Measurements from ENCODE around the gene FBXO45.
"Not testable (repeated sequence)": the region's sequence is repeated elsewhere in the genome, so short reads cannot be mapped to it uniquely, and the experiment has no call there.

Gene FBXO45

DNA sequence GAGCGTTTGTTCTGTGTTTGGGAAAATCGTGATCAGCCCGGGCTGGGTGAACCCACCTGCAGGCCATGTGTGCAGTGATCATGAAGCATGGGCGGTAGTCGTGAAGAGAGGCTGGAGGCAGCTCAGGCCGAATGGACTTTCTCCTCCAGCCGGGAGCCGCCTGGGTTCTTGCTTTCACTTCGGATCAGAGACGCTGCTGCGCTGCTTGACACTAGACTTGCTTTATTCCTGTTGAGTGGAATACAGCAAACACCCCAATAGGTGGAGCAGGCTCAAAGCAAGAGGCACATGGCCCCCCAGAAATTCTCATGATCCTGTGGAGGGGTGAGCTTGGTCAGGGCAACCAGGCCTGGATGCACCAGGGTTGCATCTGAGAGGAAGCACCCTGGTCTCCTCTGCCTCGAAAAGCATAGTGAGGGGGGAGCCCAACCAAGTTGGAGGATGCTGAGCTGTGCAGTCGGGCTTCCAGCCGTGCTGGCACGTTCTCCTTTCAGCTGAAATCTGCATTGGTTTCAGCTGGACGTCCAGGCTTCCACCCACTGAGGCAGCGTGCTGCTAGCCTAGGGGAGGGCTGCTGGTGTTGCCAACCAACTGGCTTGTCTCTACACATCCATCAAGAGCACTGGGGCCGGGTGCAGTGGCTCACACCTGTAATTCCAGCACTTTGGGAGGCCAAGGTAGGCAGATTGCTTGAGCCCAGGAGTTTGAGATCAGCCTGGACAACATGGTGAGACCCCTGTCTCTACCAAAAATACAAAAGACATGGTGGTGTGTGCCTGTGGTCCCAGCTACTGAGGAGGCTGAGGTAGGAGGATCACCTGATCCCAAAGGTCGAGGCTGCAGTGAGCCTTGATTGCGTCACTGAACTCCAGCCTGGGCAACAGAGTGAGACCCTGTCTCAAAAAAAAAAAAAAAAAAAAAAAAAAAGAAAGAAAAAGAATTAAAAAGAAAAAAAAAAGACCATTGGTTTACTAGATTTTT lies 68.2 kb downstream of the FBXO45 start:
- no peak for DNase-seq (ENCODE audit: extremely low spot score)
- ChIA-PET CTCF (interaction anchor here (0.8 to 1.6 kb wide), 3 partner anchors 15 to 48 kb away, joined by 3 read pairs; no protein-coding TSS in a partner anchor), POLR2A (no interaction called here)
- TF ChIP-seq, protein P1, sequence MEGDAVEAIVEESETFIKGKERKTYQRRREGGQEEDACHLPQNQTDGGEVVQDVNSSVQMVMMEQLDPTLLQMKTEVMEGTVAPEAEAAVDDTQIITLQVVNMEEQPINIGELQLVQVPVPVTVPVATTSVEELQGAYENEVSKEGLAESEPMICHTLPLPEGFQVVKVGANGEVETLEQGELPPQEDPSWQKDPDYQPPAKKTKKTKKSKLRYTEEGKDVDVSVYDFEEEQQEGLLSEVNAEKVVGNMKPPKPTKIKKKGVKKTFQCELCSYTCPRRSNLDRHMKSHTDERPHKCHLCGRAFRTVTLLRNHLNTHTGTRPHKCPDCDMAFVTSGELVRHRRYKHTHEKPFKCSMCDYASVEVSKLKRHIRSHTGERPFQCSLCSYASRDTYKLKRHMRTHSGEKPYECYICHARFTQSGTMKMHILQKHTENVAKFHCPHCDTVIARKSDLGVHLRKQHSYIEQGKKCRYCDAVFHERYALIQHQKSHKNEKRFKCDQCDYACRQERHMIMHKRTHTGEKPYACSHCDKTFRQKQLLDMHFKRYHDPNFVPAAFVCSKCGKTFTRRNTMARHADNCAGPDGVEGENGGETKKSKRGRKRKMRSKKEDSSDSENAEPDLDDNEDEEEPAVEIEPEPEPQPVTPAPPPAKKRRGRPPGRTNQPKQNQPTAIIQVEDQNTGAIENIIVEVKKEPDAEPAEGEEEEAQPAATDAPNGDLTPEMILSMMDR (IDR thresholded peaks at IDR 0.05; ENCODE audit: control extremely low read depth, extremely low read depth, low read depth, missing control alignments): no peak

DNA sequence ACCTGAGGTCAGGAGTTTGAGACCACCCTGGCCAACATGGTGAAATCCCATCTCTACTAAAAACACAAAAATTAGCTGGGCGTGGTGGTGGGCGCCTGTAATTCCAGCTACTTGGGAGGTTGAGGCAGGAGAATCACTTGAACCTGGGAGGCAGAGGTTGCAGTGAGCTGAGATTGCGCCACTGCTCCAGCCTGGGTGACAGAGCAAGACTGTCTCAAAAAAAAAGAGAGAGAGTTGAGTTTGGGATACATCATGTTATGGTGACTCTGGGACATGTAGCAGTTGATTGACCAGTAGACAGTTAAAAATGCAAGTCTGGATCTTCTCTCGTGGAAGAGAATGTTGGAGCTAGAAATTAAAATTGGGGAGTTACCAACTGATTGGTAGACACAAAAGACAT lies 69.5 kb downstream of the FBXO45 start:
- CTCF ChIA-PET: interaction anchor here (1.4 kb wide), 1 partner anchor 28 kb away, joined by 3 read pairs; no protein-coding TSS in a partner anchor
- DNase-seq (ENCODE audit: extremely low spot score); POLR2A ChIA-PET: not testable (repeated sequence)

Measured in GM10248 (cell line).